EL (cell line): ENCODE data around the gene PRDM4.
"Not testable (repeated sequence)": the region's sequence is repeated elsewhere in the genome, so short reads cannot be mapped to it uniquely, and the experiment has no call there.

Experiments
- DNase-seq: peaks from one replicate; pipeline ENCODE4 v3.0.0-alpha.2; 2016

The PRDM4 gene

DNA sequence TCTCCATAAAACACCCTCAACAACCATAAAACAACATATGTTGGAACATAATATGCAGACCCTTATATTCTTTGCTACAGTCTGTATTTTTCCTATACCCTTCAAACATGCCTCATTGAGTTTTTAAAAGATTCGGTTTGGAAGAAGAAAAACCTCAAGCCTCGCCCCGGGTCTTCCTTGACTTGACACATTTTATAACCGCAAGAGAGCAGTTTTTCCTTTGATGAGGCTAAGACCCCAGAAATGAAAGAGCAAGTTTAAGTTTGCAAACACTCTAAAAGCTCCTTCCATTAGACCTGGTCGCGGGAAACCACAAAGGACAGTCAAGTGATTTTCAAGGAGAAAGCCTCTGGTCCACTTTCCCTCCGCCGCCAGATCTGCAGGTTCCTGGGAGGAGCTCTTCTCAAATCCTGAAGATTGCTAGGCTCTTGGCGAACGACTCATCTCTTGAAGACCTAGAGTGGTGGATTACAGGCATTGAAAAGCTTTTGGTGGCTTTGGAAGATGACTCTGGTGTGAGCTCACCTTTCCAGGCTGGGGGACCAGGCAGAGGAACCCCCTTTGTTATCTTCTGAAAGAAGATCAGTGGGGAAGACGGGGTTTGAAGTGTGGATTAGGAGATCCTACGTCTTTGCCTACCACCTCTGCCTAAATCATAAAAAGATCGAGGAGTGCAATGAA, 13.6 kb upstream of the PRDM4 start, which contains the start of gene ASCL4:
ASCL4 (plus strand) TSS at position 356 of the 681 bp plus-strand sequence. CDS start 515 bp downstream, outside the sequence.
- DNase-seq = no peak

DNA sequence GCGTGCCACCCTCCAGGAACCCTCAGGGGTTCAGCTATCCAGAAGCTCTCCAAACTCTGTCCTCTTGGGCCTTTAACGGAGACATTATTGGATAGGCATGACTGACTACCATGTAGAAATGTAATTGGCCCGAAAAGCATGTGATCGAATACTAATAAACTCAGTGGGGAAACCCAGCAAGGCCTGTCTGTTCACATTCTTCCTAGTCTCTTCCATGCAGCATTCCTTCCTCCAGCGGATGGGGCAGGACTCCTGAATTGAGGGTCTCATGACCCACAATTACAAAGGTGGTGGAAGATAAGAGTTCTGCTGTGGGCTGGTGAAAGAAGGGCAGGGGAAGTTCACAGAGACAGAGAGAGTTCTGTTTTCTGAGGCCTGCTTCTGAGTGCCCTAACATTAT, 6.5 kb upstream of the PRDM4 start:
- no peak for DNase-seq

DNA sequence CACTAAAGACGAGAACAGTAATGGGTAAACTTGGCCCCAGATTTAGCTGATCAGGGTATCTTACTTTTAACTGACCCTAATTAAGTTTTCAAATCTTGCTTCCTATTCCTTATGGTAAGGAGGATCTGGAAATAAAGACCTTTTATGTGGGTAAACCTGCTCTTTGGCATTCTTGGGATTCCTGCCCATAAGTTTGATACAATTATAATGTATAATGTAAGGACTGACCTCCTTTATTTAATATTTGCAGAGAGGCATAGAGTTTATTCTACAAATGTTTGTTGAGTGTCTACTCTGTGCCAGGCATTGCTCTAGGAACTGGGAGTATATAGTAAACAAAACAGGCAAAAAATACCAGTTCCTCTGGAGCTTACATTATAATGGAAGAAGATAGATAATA, 4.4 kb upstream of the PRDM4 start:
- DNase-seq = no peak

DNA sequence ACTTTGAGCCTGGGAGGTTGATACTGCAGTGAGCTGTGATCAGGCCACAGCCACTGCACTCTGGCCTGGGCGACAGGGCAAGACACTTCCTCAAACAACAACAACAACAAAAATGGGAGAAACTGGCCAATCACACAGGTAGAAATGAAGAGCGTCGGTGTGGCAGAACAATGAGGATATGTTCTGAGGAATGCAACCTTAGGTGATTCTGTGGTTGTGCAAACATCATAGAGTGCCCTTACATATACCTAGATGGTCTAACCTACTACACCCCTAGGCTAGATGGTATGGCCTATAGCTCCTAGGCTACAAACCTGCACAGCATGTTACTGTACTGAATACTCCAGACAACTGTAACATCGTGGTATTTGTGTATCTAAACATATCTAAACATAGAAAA, 3.7 kb upstream of the PRDM4 start:
- DNase-seq = no peak

DNA sequence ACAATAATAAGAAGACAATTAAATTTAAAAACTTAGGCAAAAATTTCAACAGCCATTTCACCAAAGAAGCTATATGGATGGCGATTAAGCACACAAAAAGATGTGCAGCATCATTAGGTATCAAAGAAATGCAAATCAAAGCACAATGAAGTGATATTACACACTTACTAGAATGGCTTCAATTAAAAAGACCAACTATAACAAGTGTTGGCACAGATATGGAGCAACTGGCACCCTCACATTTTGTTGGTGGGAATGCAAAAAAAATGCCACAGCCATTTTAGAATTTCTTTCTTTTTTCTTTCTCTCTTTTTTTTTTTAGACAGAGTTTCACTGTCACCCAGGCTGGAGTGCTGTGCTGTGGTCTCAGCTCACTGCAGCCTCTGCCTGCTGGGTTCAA, 1.9 kb upstream of the PRDM4 start:
- DNase-seq = no peak

DNA sequence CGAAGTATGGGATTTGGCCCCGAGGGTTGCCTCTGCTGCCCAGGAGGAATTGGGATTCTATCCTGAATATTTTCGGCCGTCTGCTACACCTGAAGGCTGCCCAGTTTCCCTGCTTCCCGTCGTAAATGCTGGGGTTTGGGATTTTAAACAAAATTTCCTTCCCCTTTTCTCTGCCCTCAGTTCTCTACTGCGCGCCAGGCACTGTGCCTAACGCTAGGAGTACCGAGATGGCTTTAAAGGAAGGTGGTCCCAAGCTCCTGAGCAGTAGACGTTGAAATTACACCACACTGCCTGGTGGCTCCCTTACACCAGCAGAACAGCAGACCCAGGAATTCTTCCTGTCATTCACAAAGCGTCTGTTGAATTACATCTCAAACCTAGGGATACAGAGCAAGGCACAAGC, 566 bp upstream of the PRDM4 start:
- DNase-seq = peak; percentile 6

DNA sequence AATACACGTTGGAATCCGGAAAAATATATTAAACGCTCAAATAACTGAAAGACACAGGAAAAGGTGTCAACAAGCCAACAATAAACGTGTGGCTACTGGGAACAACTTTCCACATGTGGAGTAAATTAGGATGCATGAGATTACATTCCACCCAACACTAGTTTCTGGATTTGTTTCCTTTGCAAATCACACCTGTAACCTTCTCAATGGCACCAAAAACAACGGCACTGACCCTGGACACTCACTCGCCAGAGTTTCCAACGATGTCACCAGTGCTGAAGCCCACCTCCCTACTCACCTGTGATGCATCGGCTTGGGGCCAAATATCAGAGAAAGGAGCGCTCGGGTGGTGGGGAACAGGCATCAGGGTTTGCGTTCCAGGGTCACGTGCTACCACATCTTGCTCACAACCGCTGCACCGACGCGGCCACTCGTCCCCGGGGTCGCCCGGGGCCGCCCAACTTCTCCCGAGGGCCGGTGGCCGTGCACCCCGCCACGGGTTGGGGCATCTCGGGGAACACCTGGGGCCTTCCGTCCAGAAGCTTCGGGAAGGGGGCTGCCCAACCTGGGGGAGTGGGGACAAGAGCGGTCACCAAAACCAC, 629 bp downstream of the PRDM4 start:
- peak; percentile 20 for DNase-seq

DNA sequence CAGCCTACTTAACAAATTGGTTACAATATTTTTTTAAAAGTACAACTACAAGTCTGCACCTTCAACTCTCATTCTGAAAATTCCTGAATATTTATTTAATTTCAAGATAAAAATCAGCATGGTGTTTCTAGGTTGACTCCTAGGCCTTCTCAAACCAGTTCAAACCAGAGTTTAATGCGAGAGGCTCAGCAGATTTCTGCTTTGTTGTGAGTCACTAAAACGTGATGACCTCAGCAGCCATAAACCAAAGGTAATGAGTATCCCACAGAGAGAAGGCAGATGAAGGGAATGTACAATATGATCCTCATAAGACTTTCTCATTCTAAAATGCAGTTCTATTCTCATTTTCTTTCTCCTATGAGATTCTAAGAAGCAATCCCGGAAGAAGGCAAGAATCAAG, 1.5 kb downstream of the PRDM4 start:
- DNase-seq = peak; percentile 86

DNA sequence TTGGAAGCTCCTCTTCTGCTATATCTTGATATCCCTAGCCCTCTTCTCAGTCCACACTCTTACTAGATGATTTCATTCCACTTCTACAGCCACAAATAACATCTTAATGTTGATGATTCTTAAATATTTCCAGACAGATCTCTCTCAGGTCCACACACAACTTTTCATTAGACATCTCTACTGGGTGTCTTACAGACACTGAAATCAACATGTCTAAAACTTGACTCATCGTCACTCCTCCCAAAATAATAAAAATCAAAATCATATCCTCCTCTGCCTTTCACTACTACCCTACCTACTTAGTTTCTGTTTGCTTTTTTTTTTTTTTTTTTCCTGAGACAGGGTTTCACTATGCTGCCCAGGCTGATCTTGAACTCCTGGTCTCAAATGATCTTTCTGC, 11.9 kb downstream of the PRDM4 start:
- peak; percentile 66 for DNase-seq

DNA sequence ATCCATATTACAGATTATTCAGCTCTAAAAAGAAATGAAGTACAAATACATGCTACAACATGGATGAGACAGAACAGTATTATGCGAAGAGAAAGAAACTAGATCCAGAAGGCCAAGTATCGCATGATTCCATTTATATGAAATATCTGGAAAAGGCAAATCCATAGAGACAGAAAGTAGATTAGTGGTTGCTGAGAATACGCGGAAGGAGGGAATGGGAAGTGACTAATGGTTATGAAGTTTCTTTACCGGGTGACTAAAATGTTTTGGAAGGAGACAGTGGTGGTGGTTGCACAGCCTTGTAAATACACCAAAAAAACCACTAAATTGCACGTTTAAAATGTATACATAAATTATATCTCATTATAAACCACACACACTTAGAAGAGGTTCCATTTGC, 12.5 kb downstream of the PRDM4 start:
- DNase-seq = peak; percentile 79

DNA sequence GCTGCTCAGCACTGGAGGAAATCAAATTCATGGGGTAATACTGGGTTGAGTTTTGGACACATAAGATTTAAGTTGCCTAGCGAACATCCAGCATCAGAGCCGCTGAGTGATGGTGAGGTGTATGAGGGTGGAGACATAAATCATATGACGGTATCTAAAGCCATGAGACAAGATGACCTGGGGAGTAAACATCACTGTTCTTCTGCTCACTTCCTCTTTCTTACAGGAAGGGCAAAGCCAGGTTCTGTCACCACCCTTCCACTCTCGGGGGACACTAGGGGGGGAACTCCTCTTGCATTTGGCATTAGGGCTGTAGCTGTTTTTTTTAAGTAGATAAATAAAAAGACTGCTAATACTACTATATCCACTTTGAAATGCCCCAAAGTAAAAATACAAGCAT, 24.0 kb downstream of the PRDM4 start:
- no peak for DNase-seq

DNA sequence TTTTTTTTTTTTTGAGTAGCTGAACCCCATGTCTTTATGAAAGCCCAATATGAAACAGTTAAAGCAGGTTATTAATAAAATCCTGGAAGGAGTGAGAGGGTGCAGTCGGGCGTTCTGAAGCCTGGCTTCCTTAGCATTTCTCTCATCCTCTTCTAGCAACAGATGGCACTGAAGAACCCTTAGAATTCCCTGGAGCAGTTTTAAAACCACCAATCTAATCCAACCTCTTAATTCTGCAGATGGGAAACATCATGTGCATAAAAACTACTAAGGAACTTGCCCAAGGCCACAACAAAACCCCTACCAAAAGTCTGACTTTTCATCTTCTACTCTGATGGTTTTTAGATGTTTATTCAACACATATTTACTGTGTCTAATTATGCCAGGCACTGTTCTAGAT, 25.2 kb downstream of the PRDM4 start:
- no peak for DNase-seq

DNA sequence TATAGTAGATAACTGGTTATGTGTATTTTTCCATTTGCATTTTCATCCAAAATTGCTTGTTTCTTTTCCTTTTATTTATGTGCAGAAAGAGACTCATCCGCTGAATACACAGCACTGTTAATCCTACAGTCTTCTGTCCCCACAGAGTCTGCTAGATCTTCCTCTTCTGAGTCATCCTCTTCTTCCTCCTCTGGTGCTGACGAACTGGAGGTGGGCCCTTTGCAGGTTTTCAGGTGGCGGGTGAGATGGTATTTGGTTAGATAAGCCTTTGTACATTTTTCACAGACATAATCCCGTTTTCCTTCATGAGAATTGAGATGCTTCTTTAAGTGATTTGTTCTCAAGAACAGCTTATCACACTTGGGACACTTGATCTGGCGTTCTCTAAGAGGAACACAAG, 26.8 kb downstream of the PRDM4 start:
- DNase-seq = no peak

DNA sequence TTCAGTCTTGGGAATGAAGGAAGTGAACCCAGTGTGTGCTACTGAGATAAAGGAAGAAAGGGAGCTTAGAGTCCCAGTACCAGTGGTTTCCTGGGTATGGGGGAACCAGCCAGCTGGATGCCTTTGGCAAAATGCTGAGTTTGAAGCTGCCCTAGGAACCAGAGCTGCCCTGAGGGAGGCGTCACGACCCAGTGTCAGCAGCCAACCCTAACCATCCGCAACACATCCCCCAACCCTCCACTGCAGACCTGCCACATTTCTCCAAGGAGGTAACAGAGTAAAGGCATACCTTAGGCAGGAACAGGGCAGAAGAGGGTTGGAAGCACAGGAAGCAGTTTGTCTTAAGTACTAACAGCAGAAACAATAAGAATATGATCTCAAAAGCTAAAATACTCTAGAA, 28.6 kb downstream of the PRDM4 start:
- no peak for DNase-seq

DNA sequence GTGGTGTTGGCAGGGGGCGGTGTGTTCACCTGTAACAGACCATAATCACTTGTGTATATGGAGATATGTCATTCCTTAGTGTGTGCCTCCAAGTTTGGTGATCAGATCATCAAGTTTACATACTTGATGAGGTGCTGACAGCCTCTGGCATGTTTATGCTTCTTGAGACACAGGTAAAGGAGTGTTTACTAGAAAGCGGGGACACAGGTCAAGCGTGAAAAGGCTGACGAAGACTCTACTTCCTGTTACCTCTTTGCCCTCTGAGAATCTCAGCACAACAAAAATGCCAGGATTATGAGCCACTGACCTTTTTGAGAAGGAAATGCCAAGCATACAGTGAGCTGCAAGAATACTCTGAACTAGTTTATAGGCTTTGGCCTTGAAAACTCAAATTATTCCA, 29.6 kb downstream of the PRDM4 start:
- DNase-seq = no peak

DNA sequence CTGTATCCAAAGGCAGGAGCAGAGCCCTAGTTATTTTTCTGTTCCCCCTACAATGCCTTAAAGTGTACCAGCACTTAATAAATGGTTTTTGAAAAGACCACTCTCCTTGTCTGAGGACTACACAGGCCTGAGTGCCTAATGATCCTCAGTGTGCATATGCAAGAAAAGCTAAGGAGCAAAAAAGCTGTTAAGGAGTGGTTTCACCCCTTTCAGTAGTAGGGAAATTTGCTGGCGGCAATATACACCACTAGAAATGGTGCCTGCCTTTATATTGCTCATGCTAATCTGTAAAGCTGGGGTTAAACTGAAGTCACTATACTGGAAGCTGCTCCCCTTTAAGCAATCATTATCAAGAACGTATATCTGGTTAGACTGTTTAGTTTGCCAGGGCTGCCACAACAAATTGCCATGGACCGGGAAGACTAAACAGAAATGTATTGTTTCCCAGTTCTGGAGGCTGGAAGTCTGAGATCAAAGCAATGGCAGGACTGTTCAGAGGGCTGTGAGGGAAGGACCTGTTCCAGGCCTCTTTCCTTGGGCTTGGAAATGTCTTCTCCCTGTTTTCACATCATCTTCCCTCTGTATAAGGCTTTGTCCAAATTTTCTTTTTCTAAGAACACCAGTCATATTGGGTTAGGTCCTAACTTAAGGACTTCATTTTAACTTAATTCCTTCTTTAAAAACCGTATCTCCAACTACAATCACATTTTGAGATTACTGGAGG, 30.2 kb downstream of the PRDM4 start:
- no peak for DNase-seq

DNA sequence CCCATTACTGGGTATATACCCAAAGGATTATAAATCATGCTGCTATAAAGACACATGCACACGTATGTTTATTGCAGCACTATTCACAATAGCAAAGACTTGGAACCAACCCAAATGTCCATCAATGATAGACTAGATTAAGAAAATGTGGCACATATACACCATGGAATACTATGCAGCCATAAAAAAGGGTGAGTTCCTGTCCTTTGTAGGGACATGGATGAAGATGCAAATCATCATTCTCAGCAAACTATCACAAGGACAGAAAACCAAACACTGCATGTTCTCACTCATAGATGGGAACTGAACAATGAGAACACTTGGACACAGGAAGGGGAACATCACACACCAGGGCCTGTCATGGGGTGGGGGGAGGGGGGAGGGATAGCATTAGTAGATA, 33.2 kb downstream of the PRDM4 start:
- not testable (repeated sequence) for DNase-seq

DNA sequence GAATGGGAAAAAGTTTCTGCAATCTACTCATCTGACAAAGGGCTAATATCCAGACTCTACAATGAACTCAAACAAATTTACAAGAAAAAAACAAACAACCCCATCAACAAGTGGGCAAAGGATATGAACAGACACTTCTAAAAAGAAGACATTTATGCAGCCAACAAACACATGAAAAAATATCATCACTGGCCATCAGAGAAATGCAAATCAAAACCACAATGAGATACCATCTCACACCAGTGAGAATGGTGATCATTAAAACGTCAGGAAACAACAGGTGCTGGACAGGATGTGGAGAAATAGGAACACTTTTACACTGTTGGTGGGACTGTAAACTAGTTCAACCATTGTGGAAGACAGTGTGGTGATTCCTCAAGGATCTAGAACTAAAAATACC, 33.6 kb downstream of the PRDM4 start:
- not testable (repeated sequence) for DNase-seq

DNA sequence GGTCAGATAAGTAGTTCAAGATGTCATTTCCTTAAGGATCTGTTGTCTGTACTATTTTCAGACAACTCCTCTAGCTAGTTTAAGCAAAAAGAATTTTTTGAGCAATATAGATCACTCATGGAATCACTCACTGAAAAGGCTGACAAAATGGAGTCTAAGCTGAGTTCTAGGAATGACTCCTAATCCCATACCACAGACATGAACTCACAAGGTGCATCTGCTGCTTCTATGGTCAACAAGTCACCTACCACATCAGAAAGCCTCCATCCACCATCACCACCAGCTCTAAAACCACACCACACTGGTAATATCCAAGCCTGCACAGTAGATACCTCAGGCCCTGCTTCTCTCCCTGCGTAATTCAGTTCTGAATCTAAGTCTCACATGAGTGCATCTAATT, 42.3 kb downstream of the PRDM4 start:
- DNase-seq = no peak

DNA sequence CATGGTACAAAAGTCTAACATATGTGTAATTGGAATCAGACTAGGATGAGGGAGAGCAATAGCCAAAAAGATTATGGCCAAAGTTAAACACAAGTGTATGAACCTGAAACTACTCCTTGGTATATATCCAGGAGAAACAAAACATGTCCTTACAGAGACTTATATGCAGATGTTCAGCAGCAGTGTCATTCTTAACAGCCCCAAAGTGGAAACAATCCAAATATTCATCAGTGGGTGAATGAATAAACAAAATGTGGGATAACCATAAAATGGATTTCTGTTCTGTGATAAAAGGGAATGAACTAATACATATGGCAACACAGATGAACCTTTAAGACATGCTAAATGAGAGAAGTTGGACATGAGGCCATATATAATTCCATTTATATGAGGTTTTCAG, 45.2 kb downstream of the PRDM4 start:
- no peak for DNase-seq

DNA sequence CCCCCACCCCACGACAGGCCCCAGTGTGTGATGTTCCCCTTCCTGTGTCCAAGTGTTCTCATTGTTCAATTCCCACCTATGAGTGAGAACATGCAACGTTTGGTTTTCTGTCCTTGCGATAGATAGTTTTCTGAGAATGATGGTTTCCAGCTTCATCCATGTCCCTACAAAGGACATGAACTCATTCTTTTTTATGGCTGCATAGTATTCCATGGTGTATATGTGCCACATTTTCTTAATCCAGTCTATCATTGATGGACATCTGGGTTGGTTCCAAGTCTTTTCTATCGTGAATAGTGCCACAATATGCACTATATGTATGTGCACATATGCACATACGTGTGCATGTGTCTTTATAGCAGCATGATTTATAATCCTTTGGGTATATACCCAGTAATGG, 55.4 kb downstream of the PRDM4 start:
- not testable (repeated sequence) for DNase-seq

DNA sequence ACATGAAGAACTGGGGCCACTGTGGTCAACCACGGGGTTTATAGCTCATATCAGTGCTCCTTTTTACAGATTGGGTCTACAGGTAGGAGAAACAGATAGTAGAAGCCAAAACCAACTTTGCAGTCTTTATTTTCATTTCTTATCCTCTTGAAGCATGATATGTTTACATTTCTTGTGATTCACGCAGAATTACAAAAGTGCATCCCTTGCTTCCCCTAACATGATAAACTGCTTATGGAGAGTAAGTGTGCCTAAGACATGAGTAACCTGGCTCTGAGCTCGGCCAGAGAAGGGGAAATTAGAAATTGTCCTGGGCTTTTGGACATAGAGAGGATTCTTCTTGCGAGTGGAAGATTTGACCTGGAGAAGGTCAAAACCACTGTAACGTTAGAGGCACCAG, 56.9 kb downstream of the PRDM4 start:
- no peak for DNase-seq

DNA sequence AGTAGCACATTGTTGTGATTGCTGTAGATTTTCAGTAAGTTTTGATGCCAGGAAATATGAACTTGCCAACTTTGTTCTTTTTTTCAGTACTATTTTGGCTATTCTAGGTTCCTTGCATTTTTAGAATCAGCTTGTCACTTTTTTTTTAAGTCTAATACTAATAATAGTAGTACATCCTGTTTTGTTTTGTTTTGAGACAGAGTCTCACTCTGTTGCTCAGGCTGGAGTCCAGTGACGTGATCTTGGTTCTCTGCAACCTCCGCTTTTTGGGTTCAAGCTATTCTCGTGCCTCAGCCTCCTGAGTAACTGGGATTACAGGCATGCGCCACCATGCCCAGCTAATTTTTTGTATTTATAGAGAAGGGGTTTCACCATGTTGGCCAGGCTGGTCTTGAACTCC, 58.8 kb downstream of the PRDM4 start:
- no peak for DNase-seq

DNA sequence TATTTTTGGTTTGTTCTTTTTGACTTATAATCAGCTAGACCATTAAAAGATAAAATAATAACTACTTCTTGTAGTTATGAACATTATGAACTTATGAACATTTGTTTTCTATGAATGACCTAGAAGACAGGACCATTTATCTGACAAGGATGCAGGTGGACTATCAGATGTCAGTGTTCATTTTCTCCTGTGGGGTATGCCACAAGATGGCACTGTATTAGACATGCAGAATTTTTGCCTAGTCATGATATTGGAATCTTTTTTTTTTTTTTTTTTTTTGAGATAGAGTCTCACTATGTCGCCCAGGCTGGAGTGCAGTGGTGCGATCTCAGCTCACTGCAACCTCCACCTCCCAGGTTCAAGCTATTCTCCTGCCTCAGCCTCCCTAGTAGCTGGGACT, 65.2 kb downstream of the PRDM4 start:
- peak; percentile 27 for DNase-seq
